Dedifferentiated amniotic fluid mesenchymal stem cell (primary cell): Measurements from ENCODE around the gene HOXA1.
"Not testable (repeated sequence)": the region's sequence is repeated elsewhere in the genome, so short reads cannot be mapped to it uniquely, and the experiment has no call there.

ENCODE experiments used
- DNase-seq: peaks from one replicate; pipeline ENCODE4 v3.0.0-alpha.2; 2016; ENCODE audit errors: extremely low spot score

The HOXA1 gene

DNA sequence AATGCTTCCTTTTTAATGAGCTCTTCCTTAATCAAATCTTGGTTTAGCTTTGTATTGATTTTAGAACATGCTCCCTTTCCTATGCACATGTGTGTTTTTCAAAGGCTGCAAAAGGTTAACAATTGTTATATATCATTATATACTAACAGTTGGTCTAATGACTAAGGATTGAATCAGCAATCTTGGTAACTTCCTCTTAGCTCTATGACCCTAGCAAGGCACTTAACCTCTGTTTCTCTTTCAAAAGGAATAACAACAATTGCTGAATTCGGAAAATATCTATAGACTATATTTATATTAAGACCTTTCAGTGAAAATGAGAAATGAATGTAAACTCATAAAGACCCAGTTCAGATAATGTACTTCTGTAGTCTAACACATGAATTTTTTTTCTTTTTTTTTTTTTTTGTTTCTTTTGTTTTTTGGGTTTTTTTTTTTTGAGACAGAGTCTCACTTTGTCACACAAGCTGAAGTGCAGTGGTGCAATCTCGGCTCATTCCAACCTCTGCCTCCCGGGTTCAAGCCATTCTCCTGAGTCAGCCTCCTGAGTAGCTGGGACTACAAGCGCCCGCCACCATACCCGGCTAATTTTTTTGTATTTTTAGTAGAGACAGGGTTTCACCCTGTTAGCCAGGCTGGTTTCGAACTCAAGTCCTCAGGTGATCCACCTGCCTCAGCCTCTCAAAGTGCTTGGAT is 48.8 kb downstream of the HOXA1 start:
- DNase-seq: no peak

DNA sequence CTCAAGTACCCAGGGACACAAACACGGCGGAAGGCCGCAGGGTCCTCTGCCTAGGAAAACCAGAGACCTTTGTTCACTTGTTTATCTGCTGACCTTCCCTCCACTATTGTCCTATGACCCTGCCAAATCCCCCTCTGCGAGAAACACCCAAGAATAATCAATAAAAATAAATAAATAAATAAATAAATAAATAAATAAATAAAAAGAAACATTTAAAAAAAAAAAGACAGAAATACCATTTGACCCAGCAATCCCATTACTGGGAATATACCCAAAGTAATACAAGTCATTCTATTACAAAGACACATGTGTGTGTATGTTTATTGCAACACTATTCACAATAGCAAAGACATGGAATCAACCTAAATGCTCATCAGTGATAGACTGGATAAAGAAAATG is 49.8 kb downstream of the HOXA1 start:
- DNase-seq: not testable (repeated sequence)

DNA sequence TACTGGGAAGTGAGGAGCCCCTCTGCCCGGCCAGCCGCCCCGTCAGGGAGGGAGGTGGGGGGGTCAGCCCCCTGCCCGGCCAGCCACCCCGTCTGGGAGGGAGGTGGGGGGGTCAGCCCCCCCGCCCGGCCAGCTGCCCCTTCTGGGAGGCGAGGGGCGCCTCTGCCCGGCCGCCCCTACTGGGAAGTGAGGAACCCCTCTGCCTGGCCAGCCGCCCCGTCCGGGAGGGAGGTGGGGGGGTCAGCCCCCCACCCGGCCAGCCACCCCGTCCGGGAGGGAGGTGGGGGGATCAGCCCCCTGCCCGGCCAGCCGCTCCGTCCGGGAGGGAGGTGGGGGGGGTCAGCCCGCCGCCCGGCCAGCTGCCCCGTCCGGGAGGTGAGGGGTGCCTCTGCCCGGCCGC is 50.7 kb downstream of the HOXA1 start:
- DNase-seq: not testable (repeated sequence)
